Pancreas (tissue), 10 donors: Measurements from ENCODE around the gene RNF175. TPM values are rescaled to one million over a fixed set of nuclear protein-coding genes. Genes with fewer than 3 reads are reported as not detected.

Experiments
- ATAC-seq, 4 donors: fragments of 200-7000 bp; cut with Tn5 transposase; one replicate each; pipeline versions ENCODE4 v1.8.0 to v1.9.1; 2020; ENCODE audit warnings: mild to moderate bottlenecking in 4 of 4, moderate library complexity in 4 of 4
- DNase-seq, 6 donors: peaks; one replicate each; pipeline ENCODE4 v3.0.0-alpha.2; 2020
- FAIRE-seq: peaks from 2 replicates; lab custom pipeline; 2012; peaks lifted over from hg19 to GRCh38; lab: Jason Lieb, UNC
- H3K27ac ChIP-seq, 4 donors: fragments of 200-600 bp; sonication (generic); 1 replicate in 3 of 4; 2 replicates in 1 of 4; pipeline versions ENCODE4 v1.5.0 to v1.8.0; 2020
- H3K27me3 ChIP-seq, 4 donors: fragments of 200-600 bp; one replicate each; pipeline ENCODE4 v1.8.0; 2021
- H3K36me3 ChIP-seq, 3 donors: fragments of 200-600 bp; sonication (generic) in 1 of 3; one replicate each; pipeline versions ENCODE4 v1.5.0 to v1.8.0; 2020 to 2021
- H3K4me1 ChIP-seq, 3 donors: fragments of 200-600 bp; one replicate each; pipeline ENCODE4 v1.8.0; 2021
- H3K4me3 ChIP-seq, 4 donors: fragments of 200-600 bp; sonication (generic) in 2 of 4; one replicate each; pipeline versions ENCODE4 v1.5.0 to v1.8.0; 2020 to 2021
- H3K9me3 ChIP-seq, 4 donors: fragments of 200-600 bp; one replicate each; pipeline ENCODE4 v1.8.0; 2021
- CTCF ChIP-seq, 4 donors: fragments of 200-600 bp; sonication (generic) in 3 of 4; IDR thresholded peaks; one replicate each; pipeline versions ENCODE4 v1.5.0 to v1.8.0; 2021; ENCODE audit warnings: antibody characterized with exemption in 4 of 4
- WGBS, 2 donors: extraction: QIAGEN DNeasy Blood & Tissue Kit; methylation state at CpG; one replicate each; pipeline ENCODE4 v1.1.7; 2013; 5-methylcytosine and 5-hydroxymethylcytosine counted together
- intact Hi-C, 3 donors: fragments of 100-400 bp; cut with DNase I; formaldehyde crosslinking; loops; one replicate each; pipeline versions ENCODE4 v1.11.1 to v1.14.2; 2022
- polyA plus RNA-seq, 2 donors: library from polyadenylated mRNA; stranded (reverse); fragments of 200-250 nt; gene quantifications; one replicate each; pipeline ENCODE4 v1.2.3, GENCODE V29; 2013
- total RNA-seq, 6 donors: library from RNA; stranded (reverse); fragmentation: NEBNext Ultra II Directional in 4 of 6; extraction: Animal tissue kit (Norgen Biotek cat#: 25700) in 4 of 6; gene quantifications; one replicate each; pipeline versions ENCODE4 v1.2.1 to v1.2.4, GENCODE V29; 2021 to 2023
- donor health status: healthy with polysubstance abuse.
- donor health status: DM: no; HTN: no; CAD: no; lungs with moderate emphysema.
- donor health status: DM: no; HTN: no; CAD: no.
- donor health status: control.
- donor health status: control.
- donor health status: Bipolar disorder and iron deficiency.
- donor health status: DM: yes; HTN: yes; CAD: no.
- donor health status: DM: no; HTN: no; CAD: no.
- donor health status: DM: no; HTN: no; CAD: no.
- donor health status: DM: yes; HTN: yes; CAD: no.

The RNF175 gene
- total and polyA plus RNA-seq, 8 donors = 0.12 TPM; not detected in 7

GRCh38 chr4:153765894-153766293 lies 6.1 kb upstream of the RNF175 start:
- Histone ChIP-seq H3K36me3 (no peaks in the 10 kb centered on the region), H3K4me1 (no peaks in the 10 kb centered on the region), H3K9me3 (no peaks in the 10 kb centered on the region), H3K27me3 (no peaks in the 10 kb centered on the region), H3K4me3 (no peak overlapping the region), H3K27ac (no peak overlapping the region)
- no peak for TF ChIP-seq CTCF (IDR thresholded peaks at IDR 0.05)
- DNase-seq (no peak), FAIRE-seq (no peak), ATAC-seq (no peak)
- intact Hi-C loops = no loop called here
- 76 to 79% methylated on average over 8 of the region's 8 CpGs for WGBS, 2 donors

- Histone ChIP-seq H3K4me3 (no peak overlapping the region), H3K27me3 (no peaks in the 10 kb centered on the region), H3K36me3 (no peaks in the 10 kb centered on the region), H3K27ac (no peak overlapping the region), H3K4me1 (no peaks in the 10 kb centered on the region), H3K9me3 (no peaks in the 10 kb centered on the region)
- WGBS, 2 donors = 41 to 44% methylated on average over 5 of the region's 5 CpGs
- no peak for TF ChIP-seq CTCF (IDR thresholded peaks at IDR 0.05)
- no peak for ATAC-seq
- intact Hi-C loops = no loop called here
- FAIRE-seq = no peak
- no peak for DNase-seq
Measured at GRCh38 chr4:153764601-153765368, 5.0 kb upstream of the RNF175 start.

DNA sequence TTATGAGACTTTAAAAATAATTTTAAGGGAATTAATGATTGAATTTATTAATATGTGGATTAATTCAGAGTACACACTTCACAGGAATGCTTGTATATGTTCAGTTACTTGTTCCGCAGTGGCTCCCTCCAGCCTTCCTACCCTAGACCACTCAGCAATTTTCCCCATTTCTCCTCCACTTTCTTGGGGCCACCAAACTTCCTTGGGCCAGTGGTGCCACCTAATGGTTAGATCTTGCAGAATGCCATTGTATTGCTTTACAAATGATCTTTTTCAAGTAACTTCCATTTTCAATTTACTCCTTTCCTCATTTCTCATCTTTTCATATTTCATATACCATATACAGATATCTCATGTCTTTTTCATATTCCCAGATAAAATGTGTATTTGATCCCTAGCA lies 3.6 kb upstream of the RNF175 start:
- FAIRE-seq = no peak
- Histone ChIP-seq H3K27ac (no peak overlapping the region), H3K4me3 (no peak overlapping the region), H3K9me3 (no peaks in the 10 kb centered on the region), H3K4me1 (no peaks in the 10 kb centered on the region), H3K36me3 (no peaks in the 10 kb centered on the region), H3K27me3 (no peaks in the 10 kb centered on the region)
- no peak for TF ChIP-seq CTCF (IDR thresholded peaks at IDR 0.05)
- intact Hi-C loops = no loop called here
- no peak for DNase-seq
- WGBS, 2 donors = 98 to 100% methylated on average over 1 of the region's 1 CpG
- no peak for ATAC-seq

- Histone ChIP-seq H3K27ac (no peak overlapping the region), H3K36me3 (no peaks in the 10 kb centered on the region), H3K9me3 (no peaks in the 10 kb centered on the region), H3K4me1 (no peaks in the 10 kb centered on the region), H3K27me3 (no peaks in the 10 kb centered on the region), H3K4me3 (peak overlapping the region in 1 of 4 donors; percentile 55)
- WGBS, 2 donors = 60 to 67% methylated on average over 15 of the region's 15 CpGs
- intact Hi-C loops = loop anchor here in 1 of 3 donors (10.0 kb wide), 1 partner anchor 124 kb away; no protein-coding TSS in a partner anchor
- ATAC-seq (no peak), DNase-seq (no peak), FAIRE-seq (no peak)
- no peak for TF ChIP-seq CTCF (IDR thresholded peaks at IDR 0.05)
Measured at GRCh38 chr4:153758688-153759406, 977 bp downstream of the RNF175 start.
